Endothelial cell of umbilical vein (primary cell): ENCODE data around the gene RNF217. TPM values are rescaled to one million over a fixed set of nuclear protein-coding genes. Genes with fewer than 3 reads are reported as not detected.

ENCODE experiments used
- BruUV-seq: library from RNA; stranded (reverse); fragments of 400-500 nt; replicated peaks from 2 replicates; lab custom pipeline; 2021; lab: Mats Ljungman, UMichigan
- CTCF ChIA-PET: fragments of 300-600, 350-600 bp; sonication (Branson Sonifier 250); formaldehyde crosslinking; loops from one replicate; lab custom pipeline; 2021; ENCODE audit warnings: antibody characterized with exemption, inconsistent platforms; lab: Charles Lee
- POLR2A ChIA-PET: fragments of 300-600, 350-600 bp; sonication (Branson Sonifier 250); formaldehyde crosslinking; loops from one replicate; lab custom pipeline; 2021; ENCODE audit warnings: antibody characterized with exemption, inconsistent platforms; lab: Charles Lee
- DNase-seq: peaks from one replicate; pipeline ENCODE4 v3.0.0-alpha.2; 2011; ENCODE audit warnings: low read depth, low spot score
- FAIRE-seq: peaks from 2 replicates; lab custom pipeline; 2011; peaks lifted over from hg19 to GRCh38; lab: Jason Lieb, UNC
- H2AFZ ChIP-seq: 2 replicates; pipeline ENCODE4 v1.6.0; 2012; ENCODE audit warnings: low read depth, low read length, control low read depth, inconsistent platforms
- H3K27ac ChIP-seq: 2 replicates; pipeline ENCODE4 v1.5.1; 2011; ENCODE audit warnings: low read depth, mild to moderate bottlenecking, control low read depth, low read length, moderate library complexity; ENCODE audit not compliant: insufficient read depth
- H3K27me3 ChIP-seq, 2 experiments: 2 replicates each; pipeline versions ENCODE4 v1.6.0 to v1.6.1; 2011; ENCODE audit warnings: low read length in 2 of 2, mixed read lengths in 1 of 2; ENCODE audit not compliant: control insufficient read depth in 2 of 2, insufficient read depth in 2 of 2
- H3K36me3 ChIP-seq, 2 experiments: 2 replicates in 1 of 2; 3 replicates in 1 of 2; pipeline ENCODE4 v1.5.1; 2011; ENCODE audit warnings: low read length in 2 of 2, mild to moderate bottlenecking in 1 of 2, moderate library complexity in 1 of 2; ENCODE audit not compliant: control insufficient read depth in 2 of 2, insufficient read depth in 2 of 2; ENCODE audit errors: extremely low read depth in 1 of 2
- H3K4me1 ChIP-seq: 3 replicates; pipeline ENCODE4 v1.5.1; 2011; ENCODE audit warnings: mild to moderate bottlenecking, low read length; ENCODE audit not compliant: control insufficient read depth, insufficient read depth; ENCODE audit errors: extremely low read depth
- H3K4me2 ChIP-seq: 2 replicates; pipeline ENCODE4 v1.6.1; 2011; ENCODE audit warnings: low read length, control low read depth, mixed read lengths; ENCODE audit not compliant: insufficient read depth
- H3K4me3 ChIP-seq, 3 experiments: fragments of 200-600 bp in 1 of 3; sonication (generic), shearing (Covaris generic) in 1 of 3; replicated peaks in 1 of 3; 2 replicates each; pipeline ENCODE4 v1.5.1; 2011 to 2016; ENCODE audit warnings: control low read depth in 3 of 3, low read length in 3 of 3, mild to moderate bottlenecking in 2 of 3, inconsistent platforms in 1 of 3, low read depth in 1 of 3, moderate library complexity in 1 of 3; ENCODE audit not compliant: insufficient read depth in 1 of 3
- H3K79me2 ChIP-seq: 2 replicates; pipeline ENCODE4 v1.6.0; 2012; ENCODE audit warnings: low read length, inconsistent platforms; ENCODE audit not compliant: control insufficient read depth, insufficient read depth
- H3K9ac ChIP-seq: replicated peaks from 2 replicates; pipeline ENCODE3; 2011; ENCODE audit warnings: low read length, control low read depth; ENCODE audit not compliant: insufficient read depth; ENCODE audit errors: extremely low read depth
- H3K9me1 ChIP-seq: replicated peaks from 3 replicates; pipeline ENCODE4 v1.6.0; 2011; ENCODE audit warnings: mild to moderate bottlenecking, low read length; ENCODE audit not compliant: control insufficient read depth, insufficient read depth; ENCODE audit errors: extremely low read depth
- H3K9me3 ChIP-seq: replicated peaks from 2 replicates; pipeline ENCODE4 v1.5.1; 2012; ENCODE audit warnings: low read length, inconsistent platforms; ENCODE audit not compliant: control insufficient read depth, insufficient read depth
- H4K20me1 ChIP-seq: replicated peaks from 2 replicates; pipeline ENCODE3; 2011; ENCODE audit warnings: mild to moderate bottlenecking, low read length; ENCODE audit not compliant: control insufficient read depth, insufficient read depth; ENCODE audit errors: extremely low read depth
- CTCF ChIP-seq, 2 donors: IDR thresholded peaks; 1 replicate in 1 of 2; 2 replicates in 1 of 2; pipeline ENCODE4 v1.5.1; 2011; ENCODE audit warnings: low read length in 2 of 2, mild to moderate bottlenecking in 2 of 2, moderate library complexity in 2 of 2, control low read depth in 1 of 2, inconsistent platforms in 1 of 2, low read depth in 1 of 2; ENCODE audit not compliant: insufficient read depth in 1 of 2; ENCODE audit errors: extremely low read depth in 1 of 2
- EZH2 ChIP-seq: IDR thresholded peaks from 2 replicates; pipeline ENCODE4 v1.6.1; 2012; ENCODE audit warnings: borderline replicate concordance, low read depth, mild to moderate bottlenecking, moderate library complexity, low read length, inconsistent platforms; ENCODE audit not compliant: severe bottlenecking
- FOS ChIP-seq: IDR thresholded peaks from 2 replicates; pipeline ENCODE4 v1.6.1; 2011; ENCODE audit warnings: mild to moderate bottlenecking, low read length, moderate library complexity, borderline replicate concordance; ENCODE audit not compliant: insufficient read depth
- GATA2 ChIP-seq: IDR thresholded peaks from 2 replicates; pipeline ENCODE4 v1.7.0; 2011; ENCODE audit warnings: low read depth, mild to moderate bottlenecking, moderate library complexity, mixed read lengths, low read length; ENCODE audit not compliant: insufficient read length, insufficient read depth
- JUN ChIP-seq: IDR thresholded peaks from 2 replicates; pipeline ENCODE4 v1.6.1; 2011; ENCODE audit warnings: borderline replicate concordance, low read depth; ENCODE audit not compliant: insufficient read length, insufficient read depth
- MAX ChIP-seq: IDR thresholded peaks from 2 replicates; pipeline ENCODE4 v1.6.1; 2011; ENCODE audit not compliant: insufficient read depth, insufficient read length
- MYC ChIP-seq: IDR thresholded peaks from one replicate; pipeline ENCODE4 v1.6.1; 2011; ENCODE audit warnings: mild to moderate bottlenecking, low read depth, low read length
- POLR2A ChIP-seq: IDR thresholded peaks from 2 replicates; pipeline ENCODE4 v1.6.1; 2012; ENCODE audit warnings: low read depth, mild to moderate bottlenecking, control low read depth, low read length
- POLR2AphosphoS5 ChIP-seq: IDR thresholded peaks from 2 replicates; pipeline ENCODE4 v1.6.1; 2012; ENCODE audit warnings: low read depth, mild to moderate bottlenecking, control low read depth, low read length, moderate library complexity; ENCODE audit not compliant: insufficient read depth
- dilution Hi-C: fragments of 300-500 bp; cut with MboI; formaldehyde crosslinking; loops from one replicate; pipeline ENCODE4 v1.15.0; 2019; ENCODE audit warnings: low sequenced_read_pairs; ENCODE audit not compliant: extremely low pct_ligation_motif_present
- intact Hi-C: fragments of 100-400 bp; cut with micrococcal nuclease; formaldehyde crosslinking; loops from one replicate; pipeline ENCODE4 v1.10.0; 2022
- polyA plus RNA-seq, 4 experiments: library from polyadenylated mRNA; depleted of rRNA in 3 of 4; stranded (reverse) in 3 of 4; unstranded in 1 of 4; fragments of >200 nt; gene quantifications; 2 replicates each; pipeline versions ENCODE4 v1.2.1 to v1.2.3, GENCODE V29; 2011 to 2012; ENCODE audit warnings: missing spikeins in 1 of 4
- total RNA-seq: library from RNA; stranded (reverse); gene quantifications from 2 replicates; pipeline ENCODE4 v1.2.3, GENCODE V29; 2021

RNF217 gene
- total and polyA plus RNA-seq, 2 donors (not counting 3 experiments of a cell fraction or from before 2014, with no cell fraction given), result 8.8 to 32.5 TPM

GRCh38 chr6:124978451-124979293 is 16.4 kb downstream of the RNF217 start:
- Histone ChIP-seq H3K4me3 (no peak overlapping the region), H3K27me3 (no peaks in the 10 kb centered on the region), H3K4me2 (no peak overlapping the region), H3K9me1 (no peaks in the 10 kb centered on the region), H3K9me3 (no peaks in the 10 kb centered on the region), H3K4me1 (peaks cover 6% of the 10 kb centered on the region), H3K79me2 (peaks cover 51% of the 10 kb centered on the region), H2AFZ (no peak overlapping the region), H4K20me1 (no peaks in the 10 kb centered on the region), H3K27ac (no peak overlapping the region), H3K9ac (no peak overlapping the region), H3K36me3 (peaks cover 4 to 6% of the 10 kb centered on the region in 2 experiments)
- no peak for FAIRE-seq
- DNase-seq, result no peak
- ChIA-PET CTCF (interaction anchor here (0.9 to 2.5 kb wide), 3 partner anchors 14 to 135 kb away, joined by 3 to 10 read pairs (median 3); no protein-coding TSS in a partner anchor), POLR2A (no interaction called here)
- TF ChIP-seq MAX (no peak), MYC (no peak), FOS (no peak), POLR2A (no peak), JUN (no peak), POLR2AphosphoS5 (no peak), EZH2 (no peak), CTCF (IDR thresholded peaks at IDR 0.05; ENCODE audit: extremely low read depth in 1 of 2, insufficient read depth in 1 of 2, low read depth in 1 of 2, low read length in 2 of 2) (no peak), GATA2 (no peak)
- intact Hi-C loops, result no loop called here
- no TSS peak for BruUV-seq
- dilution Hi-C loops, result no loop called here
